CD4-positive, alpha-beta T cell treated with Interleukin-4 for 4 hours (primary cell): ENCODE results near the gene ACTMAP.

Source experiments
- DNase-seq: peaks from one replicate; pipeline ENCODE4 v3.0.0-alpha.2; 2020

ACTMAP gene

GRCh38 chr19:40692212-40692551 is 58.1 kb downstream of the ACTMAP start:
- no peak for DNase-seq

- DNase-seq: no peak
These were observed 58.7 kb downstream of the ACTMAP start for GRCh38 chr19:40691421-40692211.
